LHCN-M2 (cell line): ENCODE data around the gene EIF2S2. TPM values are rescaled to one million over a fixed set of nuclear protein-coding genes. Genes with fewer than 3 reads are reported as not detected.
A peak's percentile ranks its signal among the peaks of the same experiment; 100 is the strongest.

Experiments
- DNase-seq: peaks from one replicate; pipeline ENCODE4 v3.0.0-alpha.2; 2012; ENCODE audit warnings: low read depth
- total RNA-seq: library from RNA; depleted of rRNA; stranded (reverse); fragments of >200 nt; gene quantifications from 2 replicates; pipeline ENCODE4 v1.2.3, GENCODE V29; 2014

The EIF2S2 gene
- total RNA-seq, 1 experiment from 2014 or later = 83.6 TPM

GRCh38 chr20:34122274-34122980, 10.4 kb upstream of the EIF2S2 start:
- no peak for DNase-seq

- no peak for DNase-seq
Observed at GRCh38 chr20:34120213-34120612, 8.2 kb upstream of the EIF2S2 start.

GRCh38 chr20:34115232-34115631, 3.2 kb upstream of the EIF2S2 start:
- DNase-seq = no peak

GRCh38 chr20:34114809-34115208, 2.8 kb upstream of the EIF2S2 start:
- no peak for DNase-seq

- peak; percentile 49 for DNase-seq
Observed at GRCh38 chr20:34112600-34113101, 608 bp upstream of the EIF2S2 start.

- peak; percentile 35 for DNase-seq
Observed at GRCh38 chr20:34110745-34111641, 1.1 kb downstream of the EIF2S2 start.

- no peak for DNase-seq
Observed at GRCh38 chr20:34110025-34110744, 1.9 kb downstream of the EIF2S2 start.

- DNase-seq = no peak
Observed at GRCh38 chr20:34109442-34109841, 2.6 kb downstream of the EIF2S2 start.

GRCh38 chr20:34108616-34109174, 3.3 kb downstream of the EIF2S2 start:
- DNase-seq = no peak

- no peak for DNase-seq
Observed at GRCh38 chr20:34105978-34106675, 5.9 kb downstream of the EIF2S2 start.

- DNase-seq = no peak
Observed at GRCh38 chr20:34104059-34104458, 8.0 kb downstream of the EIF2S2 start.

GRCh38 chr20:34102342-34102741, 9.7 kb downstream of the EIF2S2 start:
- no peak for DNase-seq

- DNase-seq = no peak
Observed at GRCh38 chr20:34100576-34100975, 11.5 kb downstream of the EIF2S2 start.

- no peak for DNase-seq
Observed at GRCh38 chr20:34099675-34100074, 12.4 kb downstream of the EIF2S2 start.

- DNase-seq = no peak
Observed at GRCh38 chr20:34098570-34098969, 13.5 kb downstream of the EIF2S2 start.

- no peak for DNase-seq
Observed at GRCh38 chr20:34096699-34097444, 15.2 kb downstream of the EIF2S2 start.

- no peak for DNase-seq
Observed at GRCh38 chr20:34095825-34096224, 16.2 kb downstream of the EIF2S2 start.

GRCh38 chr20:34093895-34094294, 18.1 kb downstream of the EIF2S2 start:
- DNase-seq = no peak

- no peak for DNase-seq
Observed at GRCh38 chr20:34091637-34092200, 20.3 kb downstream of the EIF2S2 start.

- no peak for DNase-seq
Observed at GRCh38 chr20:34090645-34091044, 21.4 kb downstream of the EIF2S2 start.
